Progenitor cell of endocrine pancreas (in vitro differentiated cells): ENCODE measurements around the gene DDN. TPM values are rescaled to one million over a fixed set of nuclear protein-coding genes. Genes with fewer than 3 reads are reported as not detected.

Experiments
- DNase-seq: peaks from one replicate; pipeline ENCODE4 v3.0.0; 2021; ENCODE audit warnings: low spot score; ENCODE audit not compliant: unreplicated experiment
- H3K27ac Mint-ChIP-seq: 2 replicates; pipeline ENCODE4 v1.8.0; 2021; ENCODE audit warnings: mild to moderate bottlenecking, moderate library complexity, mixed read lengths
- H3K27me3 Mint-ChIP-seq: 2 replicates; pipeline ENCODE4 v1.8.0; 2021; ENCODE audit warnings: mixed read lengths
- H3K36me3 Mint-ChIP-seq: 2 replicates; pipeline ENCODE4 v1.8.0; 2022; ENCODE audit warnings: mixed read lengths; ENCODE audit not compliant: insufficient read depth
- H3K4me1 Mint-ChIP-seq: 2 replicates; pipeline ENCODE4 v1.8.0; 2021; ENCODE audit warnings: low read depth, mixed read lengths
- H3K4me3 Mint-ChIP-seq: 2 replicates; pipeline ENCODE4 v1.8.0; 2021; ENCODE audit warnings: low read depth, mild to moderate bottlenecking, moderate library complexity, mixed read lengths
- H3K9me3 Mint-ChIP-seq: 2 replicates; pipeline ENCODE4 v1.8.0; 2021; ENCODE audit warnings: low read depth, mixed read lengths
- CTCF ChIP-seq: fragments of 200-600 bp; sonication (generic); IDR thresholded peaks from one replicate; pipeline ENCODE4 v1.5.0; 2021; ENCODE audit warnings: antibody characterized with exemption, mild to moderate bottlenecking; ENCODE audit not compliant: unreplicated experiment
- total RNA-seq: library from RNA; stranded (reverse); gene quantifications from 2 replicates; pipeline ENCODE4 v1.2.1, GENCODE V29; 2021

DDN gene
- total RNA-seq, 1 donor from 2014 or later: 0.57 TPM

GRCh38 chr12:48979602-48980388 lies 19.4 kb downstream of the DDN start:
- Mint-ChIP-seq H3K9me3 (no peaks in the 10 kb centered on the region), H3K27me3 (peaks cover 96% of the 10 kb centered on the region), H3K36me3 (no peaks in the 10 kb centered on the region), H3K4me3 (peak overlapping the region; percentile 45), H3K27ac (no peak overlapping the region), H3K4me1 (peaks cover 15% of the 10 kb centered on the region)
- no peak for TF ChIP-seq CTCF
- DNase-seq: no peak

DNA sequence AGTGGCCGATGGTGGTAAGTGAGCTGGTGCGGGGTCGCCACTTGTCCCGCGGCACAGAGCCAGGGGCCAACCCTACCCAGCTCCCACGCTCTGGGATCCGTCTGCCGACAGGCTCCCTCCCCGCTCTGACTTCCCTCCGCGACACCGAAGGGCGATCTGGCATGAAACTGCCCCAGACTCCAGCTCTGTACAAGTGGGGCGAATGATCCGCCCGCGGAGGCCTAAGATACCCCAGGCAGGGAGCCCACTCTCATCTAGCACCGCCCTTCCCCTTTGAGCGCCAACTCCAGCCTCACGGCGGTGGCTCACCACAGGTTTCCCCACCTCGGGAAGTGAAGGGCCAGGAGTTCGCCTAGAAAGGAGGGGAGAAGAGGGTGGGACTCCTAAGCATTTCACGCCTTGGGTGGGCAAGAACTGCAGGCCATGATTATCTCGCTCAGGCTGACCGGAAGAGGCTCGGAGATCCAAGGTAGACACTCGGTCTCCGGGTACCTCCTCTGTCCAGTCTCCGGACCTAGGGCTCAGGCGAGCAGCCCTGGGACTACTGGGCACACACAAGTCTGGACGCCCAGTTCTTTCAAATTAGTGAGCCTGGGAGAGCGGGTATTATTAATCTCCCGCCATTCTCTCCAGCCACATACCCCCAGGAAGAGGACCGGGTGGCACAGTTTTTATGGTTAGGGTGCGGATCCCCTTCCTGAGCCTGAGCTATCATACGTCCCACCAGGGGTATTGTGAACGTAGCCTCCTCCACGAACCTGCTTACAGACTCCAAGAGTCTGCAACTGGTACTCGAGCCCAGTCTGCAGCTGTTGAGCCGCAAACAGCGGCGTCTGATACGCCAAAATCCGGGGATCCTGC lies 20.2 kb downstream of the DDN start:
- Mint-ChIP-seq H3K27ac (no peak overlapping the region), H3K4me1 (peaks cover 15% of the 10 kb centered on the region), H3K27me3 (peaks cover 96% of the 10 kb centered on the region), H3K36me3 (no peaks in the 10 kb centered on the region), H3K9me3 (no peaks in the 10 kb centered on the region), H3K4me3 (peak overlapping the region; percentile 45)
- no peak for DNase-seq
- no peak for TF ChIP-seq CTCF

GRCh38 chr12:48978291-48978740 lies 20.9 kb downstream of the DDN start, which contains the start of gene WNT1:
Gene WNT1 (plus strand): TSS chr12:48978322. CDS start chr12:48978651, 329 bp downstream.
- TF ChIP-seq CTCF: no peak
- no peak for DNase-seq
- peaks cover 15% of the 10 kb centered on the region for H3K4me1 Mint-ChIP-seq
- no peak within 1 kb of the TSS for H3K27ac Mint-ChIP-seq
- H3K36me3 Mint-ChIP-seq: no peaks in the 10 kb centered on the region
- H3K9me3 Mint-ChIP-seq: no peaks in the 10 kb centered on the region
- H3K4me3 Mint-ChIP-seq: no peak within 1 kb of the TSS
- H3K27me3 Mint-ChIP-seq: peaks cover 96% of the 10 kb centered on the region

- Mint-ChIP-seq H3K4me3 (no peak overlapping the region), H3K4me1 (peaks cover 15% of the 10 kb centered on the region), H3K9me3 (no peaks in the 10 kb centered on the region), H3K27ac (no peak overlapping the region), H3K36me3 (no peaks in the 10 kb centered on the region), H3K27me3 (peaks cover 97% of the 10 kb centered on the region)
- peak; percentile 79 for TF ChIP-seq CTCF
- peak; percentile 56 for DNase-seq
Observed at GRCh38 chr12:48977290-48978281, 21.6 kb downstream of the DDN start.
